Endodermal cell (in vitro differentiated cells): Measurements from ENCODE around the gene PCNX1. TPM values are rescaled to one million over a fixed set of nuclear protein-coding genes. Genes with fewer than 3 reads are reported as not detected.
"Not testable (repeated sequence)": the region's sequence is repeated elsewhere in the genome, so short reads cannot be mapped to it uniquely, and the experiment has no call there.

ENCODE experiments used
- DNase-seq: peaks from one replicate; pipeline ENCODE4 v3.0.0-alpha.2; 2017
- H3K27ac ChIP-seq: 2 replicates; pipeline ENCODE4 v1.5.1; 2013; ENCODE audit warnings: mild to moderate bottlenecking, low read depth, low read length, moderate library complexity
- H3K27me3 ChIP-seq: 2 replicates; pipeline ENCODE4 v1.6.1; 2013; ENCODE audit warnings: mild to moderate bottlenecking, low read length, moderate library complexity; ENCODE audit not compliant: insufficient read depth, control insufficient read depth, poor library complexity, severe bottlenecking
- H3K36me3 ChIP-seq: 2 replicates; pipeline ENCODE4 v1.7.0; 2013; ENCODE audit warnings: mild to moderate bottlenecking, low read length, moderate library complexity; ENCODE audit not compliant: control insufficient read depth, insufficient read depth
- H3K4me1 ChIP-seq: one replicate; pipeline ENCODE4 v1.7.0; 2013; ENCODE audit warnings: low read length; ENCODE audit not compliant: control insufficient read depth, insufficient read depth
- H3K4me3 ChIP-seq: 2 replicates; pipeline ENCODE4 v1.5.1; 2013; ENCODE audit warnings: mild to moderate bottlenecking, low read length, moderate library complexity
- H3K9ac ChIP-seq: 2 replicates; pipeline ENCODE4 v1.6.1; 2013; ENCODE audit warnings: mild to moderate bottlenecking, low read length, moderate library complexity; ENCODE audit not compliant: poor library complexity, severe bottlenecking; ENCODE audit errors: extremely low read depth
- H3K9me3 ChIP-seq: 2 replicates; pipeline ENCODE4 v1.6.1; 2013; ENCODE audit warnings: mild to moderate bottlenecking, low read length, moderate library complexity; ENCODE audit not compliant: control insufficient read depth
- H3K27ac Mint-ChIP-seq: 2 replicates; pipeline ENCODE4 v1.8.0; 2020; ENCODE audit warnings: mixed read lengths
- H3K27me3 Mint-ChIP-seq: 2 replicates; pipeline ENCODE4 v1.8.0; 2021; ENCODE audit warnings: mild to moderate bottlenecking, mixed read lengths; ENCODE audit not compliant: insufficient read depth
- H3K36me3 Mint-ChIP-seq: 2 replicates; pipeline ENCODE4 v1.8.0; 2020; ENCODE audit warnings: low read depth, mixed read lengths
- H3K4me1 Mint-ChIP-seq: 2 replicates; pipeline ENCODE4 v1.8.0; 2020; ENCODE audit warnings: mixed read lengths
- H3K4me3 Mint-ChIP-seq: 2 replicates; pipeline ENCODE4 v1.8.0; 2020; ENCODE audit warnings: mild to moderate bottlenecking, moderate library complexity, mixed read lengths
- H3K9me3 Mint-ChIP-seq: 2 replicates; pipeline ENCODE4 v1.8.0; 2020; ENCODE audit warnings: mild to moderate bottlenecking, mixed read lengths
- WGBS, 2 experiments: methylation state at CpG; one replicate each; pipeline versions ENCODE4 v1.1.5 to v1.1.7; 2013; ENCODE audit warnings: missing lambda C conversion rate in 2 of 2, mixed read lengths in 1 of 2; ENCODE audit not compliant: insufficient coverage in 1 of 2, insufficient read length in 1 of 2; 5-methylcytosine and 5-hydroxymethylcytosine counted together
- long read RNA-seq, 4 experiments: library from polyadenylated mRNA in 2 of 4; library from RNA in 1 of 4; library from capped mRNA in 1 of 4; stranded (forward) in 3 of 4; unstranded in 1 of 4; transcript quantifications; one replicate each; pipeline ENCODE4 v2.0.0, GENCODE V29; 2020 to 2021; ENCODE audit warnings: inconsistent platforms in 1 of 4
- polyA plus RNA-seq, 2 experiments: library from polyadenylated mRNA; stranded (reverse); fragments of 50-300 nt; gene quantifications; one replicate each; pipeline ENCODE4 v1.2.3, GENCODE V29; 2013
- total RNA-seq, 2 donors: library from RNA; stranded (reverse); fragmentation: NEBNext Ultra II Directional in 1 of 2; extraction: Animal tissue kit (Norgen Biotek cat#: 25700) in 1 of 2; gene quantifications; 2 replicates in 1 of 2; 3 replicates in 1 of 2; pipeline ENCODE4 v1.2.1, GENCODE V29; 2021
- TF ChIP-seq, protein P1 (sequence below): fragments of 200-600 bp; sonication (generic); conservative IDR thresholded peaks from 2 replicates; pipeline ENCODE4 v1.5.0; 2021; ENCODE audit warnings: antibody characterized with exemption, mild to moderate bottlenecking

Gene PCNX1
- 10 to 100 TPM; 68.2 TPM for total RNA-seq
- polyA plus RNA-seq (2013, experiment 1 of 2) = 30.1 TPM
- 22.4 TPM for polyA plus RNA-seq (2013, experiment 2 of 2)
- long read RNA-seq, experiment 1, partial matches to known transcripts = 9 of 21 reads
- long read RNA-seq, experiment 1, other reads (novel, unspliced or antisense) = 12 of 21 reads
- long read RNA-seq, experiment 2, full-length matches to known transcripts = 4 of 35 reads
- long read RNA-seq, experiment 2, partial matches to known transcripts = 14 of 35 reads
- long read RNA-seq, experiment 2, other reads (novel, unspliced or antisense) = 17 of 35 reads
- long read RNA-seq, experiment 3, partial matches to known transcripts = 4 of 12 reads
- long read RNA-seq, experiment 3, other reads (novel, unspliced or antisense) = 8 of 12 reads
- long read RNA-seq, experiment 4, partial matches to known transcripts = 0 of 1 reads
- long read RNA-seq, experiment 4, other reads (novel, unspliced or antisense) = 1 of 1 reads

GRCh38 chr14:70907176-70907995, at the start of gene PCNX1:
Gene PCNX1, plus strand, starts transcription at chr14:70907459. Its CDS starts 392 bp downstream, at chr14:70907851.
- H3K27me3 Mint-ChIP-seq = no peaks in the 10 kb centered on the region
- H3K4me1 ChIP-seq = no peaks in the 10 kb centered on the region
- peak within 1 kb of the TSS; percentile 89 for H3K4me3 Mint-ChIP-seq
- no peaks in the 10 kb centered on the region for H3K9me3 ChIP-seq
- peaks cover 1% of the 10 kb centered on the region for H3K9me3 Mint-ChIP-seq
- WGBS, 2 experiments = 0 to 1% methylated on average over 20 to 101 of the region's 101 CpGs
- TF ChIP-seq, protein P1, sequence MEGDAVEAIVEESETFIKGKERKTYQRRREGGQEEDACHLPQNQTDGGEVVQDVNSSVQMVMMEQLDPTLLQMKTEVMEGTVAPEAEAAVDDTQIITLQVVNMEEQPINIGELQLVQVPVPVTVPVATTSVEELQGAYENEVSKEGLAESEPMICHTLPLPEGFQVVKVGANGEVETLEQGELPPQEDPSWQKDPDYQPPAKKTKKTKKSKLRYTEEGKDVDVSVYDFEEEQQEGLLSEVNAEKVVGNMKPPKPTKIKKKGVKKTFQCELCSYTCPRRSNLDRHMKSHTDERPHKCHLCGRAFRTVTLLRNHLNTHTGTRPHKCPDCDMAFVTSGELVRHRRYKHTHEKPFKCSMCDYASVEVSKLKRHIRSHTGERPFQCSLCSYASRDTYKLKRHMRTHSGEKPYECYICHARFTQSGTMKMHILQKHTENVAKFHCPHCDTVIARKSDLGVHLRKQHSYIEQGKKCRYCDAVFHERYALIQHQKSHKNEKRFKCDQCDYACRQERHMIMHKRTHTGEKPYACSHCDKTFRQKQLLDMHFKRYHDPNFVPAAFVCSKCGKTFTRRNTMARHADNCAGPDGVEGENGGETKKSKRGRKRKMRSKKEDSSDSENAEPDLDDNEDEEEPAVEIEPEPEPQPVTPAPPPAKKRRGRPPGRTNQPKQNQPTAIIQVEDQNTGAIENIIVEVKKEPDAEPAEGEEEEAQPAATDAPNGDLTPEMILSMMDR = peak; percentile 87
- H3K4me1 Mint-ChIP-seq = peaks cover 42% of the 10 kb centered on the region
- H3K27ac ChIP-seq = peak within 1 kb of the TSS; percentile 68
- H3K27ac Mint-ChIP-seq = peak within 1 kb of the TSS; percentile 76
- peak within 1 kb of the TSS; percentile 99 for H3K4me3 ChIP-seq
- peak; percentile 96 for DNase-seq
- H3K27me3 ChIP-seq = no peaks in the 10 kb centered on the region
- H3K36me3 Mint-ChIP-seq = peaks cover 1% of the 10 kb centered on the region
- H3K9ac ChIP-seq = peak within 1 kb of the TSS; percentile 78
- no peaks in the 10 kb centered on the region for H3K36me3 ChIP-seq

- Mint-ChIP-seq H3K4me3 (no peak overlapping the region), H3K27me3 (peaks cover 2% of the 10 kb centered on the region), H3K27ac (no peak overlapping the region), H3K9me3 (no peaks in the 10 kb centered on the region), H3K36me3 (no peaks in the 10 kb centered on the region), H3K4me1 (no peaks in the 10 kb centered on the region)
- Histone ChIP-seq H3K27ac (no peak overlapping the region), H3K4me1 (no peaks in the 10 kb centered on the region), H3K4me3 (no peak overlapping the region), H3K9me3 (no peaks in the 10 kb centered on the region), H3K9ac (no peak overlapping the region), H3K27me3 (no peaks in the 10 kb centered on the region), H3K36me3 (no peaks in the 10 kb centered on the region)
- TF ChIP-seq, protein P1 = no peak
- WGBS, 2 experiments = 86 to 95% methylated on average over 1 to 2 of the region's 2 CpGs
- peak; percentile 5 for DNase-seq
Measured at GRCh38 chr14:70857496-70857890, 49.8 kb upstream of the PCNX1 start.

DNA sequence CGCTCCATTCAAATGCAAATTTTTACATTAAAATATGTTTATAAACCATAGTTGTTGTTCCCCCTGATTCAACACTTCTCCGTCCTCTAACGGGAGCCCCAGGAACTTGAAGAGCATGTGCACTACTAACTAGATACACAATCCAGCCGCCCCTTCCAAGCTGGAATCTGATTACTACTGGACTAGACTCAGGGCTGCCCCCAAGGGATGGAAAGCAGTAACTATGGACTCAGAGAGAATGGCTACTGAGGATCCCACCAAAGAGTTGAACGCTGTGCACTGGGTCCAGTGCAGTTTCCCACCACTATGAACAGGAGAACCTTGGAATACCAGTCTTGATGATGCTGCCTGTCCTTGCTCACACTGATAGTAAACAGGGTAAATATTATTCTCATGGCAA, 48.6 kb upstream of the PCNX1 start:
- DNase-seq = no peak
- Histone ChIP-seq H3K9me3 (no peaks in the 10 kb centered on the region), H3K27me3 (no peaks in the 10 kb centered on the region), H3K36me3 (no peaks in the 10 kb centered on the region), H3K4me3 (no peak overlapping the region), H3K4me1 (no peaks in the 10 kb centered on the region), H3K27ac (no peak overlapping the region), H3K9ac (no peak overlapping the region)
- Mint-ChIP-seq H3K4me1 (no peaks in the 10 kb centered on the region), H3K4me3 (no peak overlapping the region), H3K9me3 (no peaks in the 10 kb centered on the region), H3K27ac (no peak overlapping the region), H3K27me3 (peaks cover 2% of the 10 kb centered on the region), H3K36me3 (no peaks in the 10 kb centered on the region)
- WGBS, 2 experiments = 80 to 94% methylated on average over 1 to 5 of the region's 5 CpGs
- TF ChIP-seq, protein P1 = peak; percentile 45

DNA sequence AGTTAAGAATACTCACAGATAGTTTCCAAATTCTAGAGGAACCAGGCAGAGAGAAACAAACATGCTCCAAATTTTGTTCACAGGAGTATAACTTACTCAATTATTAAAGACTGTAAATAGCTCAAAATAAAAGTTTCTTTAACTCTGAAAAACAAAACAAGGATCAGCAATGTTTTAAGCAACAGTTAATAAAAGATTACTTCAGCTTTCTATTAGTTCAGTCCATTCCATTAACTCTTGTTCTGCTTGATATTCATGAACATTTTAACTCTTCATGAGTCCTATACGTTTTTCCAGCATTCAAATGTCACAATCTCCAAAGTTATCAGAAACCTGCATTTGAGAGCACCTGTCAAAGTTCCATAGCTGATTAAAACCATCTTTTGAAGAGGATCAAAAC, 40.3 kb upstream of the PCNX1 start:
- not testable (repeated sequence) for H3K27me3 ChIP-seq, H3K4me1 Mint-ChIP-seq, H3K4me1 ChIP-seq, H3K27ac Mint-ChIP-seq, H3K4me3 ChIP-seq, H3K9ac ChIP-seq, H3K27ac ChIP-seq, H3K4me3 Mint-ChIP-seq, DNase-seq, H3K36me3 ChIP-seq, H3K36me3 Mint-ChIP-seq, H3K27me3 Mint-ChIP-seq
- H3K9me3 Mint-ChIP-seq = peaks cover 57% of the 10 kb centered on the region
- 75 to 89% methylated on average over 1 of the region's 1 CpG for WGBS, 2 experiments
- peaks cover 54% of the 10 kb centered on the region for H3K9me3 ChIP-seq
